ENCODE results near the gene MYOM3.
A peak's percentile ranks its signal among the peaks of the same experiment; 100 is the strongest.

The MYOM3 gene

DNA sequence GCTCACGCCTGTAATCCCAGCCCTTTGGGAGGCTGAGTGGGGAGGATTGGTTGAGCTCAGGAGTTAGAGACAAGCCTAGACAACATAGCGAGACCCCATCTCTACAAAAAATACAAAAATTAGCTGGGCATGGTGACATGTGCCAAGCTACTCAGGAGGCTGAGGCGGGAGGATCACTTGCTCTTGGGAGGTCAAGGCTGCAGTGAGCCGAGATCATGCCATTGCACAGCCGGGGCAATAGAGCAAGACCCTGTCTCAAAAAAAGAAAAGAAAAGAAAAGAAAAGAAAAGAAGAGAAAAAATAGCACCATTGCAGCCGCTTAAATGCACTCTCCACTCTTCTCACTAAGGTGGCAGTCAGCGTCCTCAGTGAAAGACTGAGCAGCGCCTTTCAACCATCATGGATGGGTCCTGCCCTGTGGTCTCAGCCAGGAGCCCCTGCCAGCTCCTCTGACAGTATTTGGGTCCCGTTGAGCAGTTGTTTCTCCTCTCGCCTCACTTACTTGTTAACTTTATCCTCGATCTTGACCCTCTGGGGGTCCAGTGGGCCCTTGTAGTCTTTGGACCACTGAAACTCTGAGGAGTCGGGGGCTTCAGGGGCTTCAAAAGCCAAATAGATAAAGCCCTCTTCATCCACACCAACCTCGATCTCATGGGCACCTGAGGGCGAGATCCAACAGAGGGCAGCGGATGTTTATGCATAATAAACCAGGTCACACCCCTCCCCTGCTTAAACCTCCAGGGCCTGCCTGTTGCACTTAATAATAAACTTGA is 36.9 kb downstream of the MYOM3 start:
- DNase-seq (ENCODE audit: low read depth, low spot score): no peak
- TF ChIP-seq, protein P1, sequence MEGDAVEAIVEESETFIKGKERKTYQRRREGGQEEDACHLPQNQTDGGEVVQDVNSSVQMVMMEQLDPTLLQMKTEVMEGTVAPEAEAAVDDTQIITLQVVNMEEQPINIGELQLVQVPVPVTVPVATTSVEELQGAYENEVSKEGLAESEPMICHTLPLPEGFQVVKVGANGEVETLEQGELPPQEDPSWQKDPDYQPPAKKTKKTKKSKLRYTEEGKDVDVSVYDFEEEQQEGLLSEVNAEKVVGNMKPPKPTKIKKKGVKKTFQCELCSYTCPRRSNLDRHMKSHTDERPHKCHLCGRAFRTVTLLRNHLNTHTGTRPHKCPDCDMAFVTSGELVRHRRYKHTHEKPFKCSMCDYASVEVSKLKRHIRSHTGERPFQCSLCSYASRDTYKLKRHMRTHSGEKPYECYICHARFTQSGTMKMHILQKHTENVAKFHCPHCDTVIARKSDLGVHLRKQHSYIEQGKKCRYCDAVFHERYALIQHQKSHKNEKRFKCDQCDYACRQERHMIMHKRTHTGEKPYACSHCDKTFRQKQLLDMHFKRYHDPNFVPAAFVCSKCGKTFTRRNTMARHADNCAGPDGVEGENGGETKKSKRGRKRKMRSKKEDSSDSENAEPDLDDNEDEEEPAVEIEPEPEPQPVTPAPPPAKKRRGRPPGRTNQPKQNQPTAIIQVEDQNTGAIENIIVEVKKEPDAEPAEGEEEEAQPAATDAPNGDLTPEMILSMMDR (IDR thresholded peaks at IDR 0.05; ENCODE audit: low read depth, low read length): no peak
- in situ Hi-C loops (cut with HindIII; ENCODE audit: low sequenced_read_pairs): no loop called here

GRCh38 chr1:24074196-24074595 is 37.7 kb downstream of the MYOM3 start:
- in situ Hi-C loops (cut with HindIII; ENCODE audit: low sequenced_read_pairs): no loop called here
- no peak overlapping the region for H3K4me3 ChIP-seq (ENCODE audit: low read depth, low read length)
- DNase-seq (ENCODE audit: low read depth, low spot score): no peak
- TF ChIP-seq, protein P1 (IDR thresholded peaks at IDR 0.05; ENCODE audit: low read depth, low read length): no peak

More for the DNA sequence above, 36.9 kb downstream of the MYOM3 start:
- no peak overlapping the region for H3K4me3 ChIP-seq (ENCODE audit: low read depth, low read length)

- in situ Hi-C loops (cut with HindIII; ENCODE audit: low sequenced_read_pairs): no loop called here
- no peak overlapping the region for H3K4me3 ChIP-seq (ENCODE audit: low read depth, low read length)
- TF ChIP-seq, protein P1 (IDR thresholded peaks at IDR 0.05; ENCODE audit: low read depth, low read length): no peak
- no peak for DNase-seq (ENCODE audit: low read depth, low spot score)
Measured at GRCh38 chr1:24071941-24072340, 40.0 kb downstream of the MYOM3 start.

GRCh38 chr1:24070821-24071393 is 41.0 kb downstream of the MYOM3 start:
- TF ChIP-seq, protein P1 (IDR thresholded peaks at IDR 0.05; ENCODE audit: low read depth, low read length): peak; percentile 90
- no peak overlapping the region for H3K4me3 ChIP-seq (ENCODE audit: low read depth, low read length)
- peak; percentile 67 for DNase-seq (ENCODE audit: low read depth, low spot score)
- in situ Hi-C loops (cut with HindIII; ENCODE audit: low sequenced_read_pairs): no loop called here

DNA sequence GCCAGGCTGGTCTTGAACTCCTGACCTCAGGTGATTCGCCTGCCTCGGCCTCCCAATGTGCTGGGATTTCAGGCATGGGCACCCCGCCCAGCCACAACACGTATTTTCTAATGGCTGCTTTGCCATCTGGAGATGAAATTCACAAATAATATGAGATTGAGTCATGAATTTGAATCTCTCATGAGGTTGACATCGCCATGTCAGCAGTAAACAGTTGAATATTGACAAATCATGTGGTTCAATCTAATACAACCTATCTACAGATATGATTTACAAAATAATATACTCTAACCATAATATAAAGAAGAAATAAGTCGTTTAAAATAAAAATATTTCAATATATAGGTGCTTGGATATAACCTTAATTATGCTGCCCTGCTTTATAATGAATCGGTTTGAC is 42.1 kb downstream of the MYOM3 start:
- in situ Hi-C loops (cut with HindIII; ENCODE audit: low sequenced_read_pairs): no loop called here
- no peak overlapping the region for H3K4me3 ChIP-seq (ENCODE audit: low read depth, low read length)
- no peak for DNase-seq (ENCODE audit: low read depth, low spot score)
- TF ChIP-seq, protein P1 (IDR thresholded peaks at IDR 0.05; ENCODE audit: low read depth, low read length): no peak

GRCh38 chr1:24067978-24068377 is 44.0 kb downstream of the MYOM3 start:
- H3K4me3 ChIP-seq (ENCODE audit: low read depth, low read length): no peak overlapping the region
- no peak for DNase-seq (ENCODE audit: low read depth, low spot score)
- TF ChIP-seq, protein P1 (IDR thresholded peaks at IDR 0.05; ENCODE audit: low read depth, low read length): no peak
- in situ Hi-C loops (cut with HindIII; ENCODE audit: low sequenced_read_pairs): no loop called here
